KOPT-K1 (cell line): Measurements from ENCODE around the gene ADAM12.
"Not testable (repeated sequence)": the region's sequence is repeated elsewhere in the genome, so short reads cannot be mapped to it uniquely, and the experiment has no call there.

Experiments used
- H3K27ac ChIP-seq: fragments of 200-600 bp; sonication (generic); 2 replicates; pipeline ENCODE4 v1.5.1; 2016; ENCODE audit warnings: antibody characterized with exemption, mild to moderate bottlenecking, low read depth, low read length; ENCODE audit not compliant: poor library complexity, severe bottlenecking
- H3K36me3 ChIP-seq: fragments of 200-600 bp; sonication (generic); 2 replicates; pipeline ENCODE4 v1.5.1; 2017; ENCODE audit warnings: antibody characterized with exemption, mild to moderate bottlenecking, low read length, moderate library complexity; ENCODE audit not compliant: insufficient read depth
- H3K9me3 ChIP-seq: fragments of 200-600 bp; sonication (generic); 2 replicates; pipeline ENCODE4 v1.5.1; 2017; ENCODE audit warnings: antibody characterized with exemption, low read length, mild to moderate bottlenecking; ENCODE audit not compliant: insufficient read depth, poor library complexity, severe bottlenecking

The ADAM12 gene

DNA sequence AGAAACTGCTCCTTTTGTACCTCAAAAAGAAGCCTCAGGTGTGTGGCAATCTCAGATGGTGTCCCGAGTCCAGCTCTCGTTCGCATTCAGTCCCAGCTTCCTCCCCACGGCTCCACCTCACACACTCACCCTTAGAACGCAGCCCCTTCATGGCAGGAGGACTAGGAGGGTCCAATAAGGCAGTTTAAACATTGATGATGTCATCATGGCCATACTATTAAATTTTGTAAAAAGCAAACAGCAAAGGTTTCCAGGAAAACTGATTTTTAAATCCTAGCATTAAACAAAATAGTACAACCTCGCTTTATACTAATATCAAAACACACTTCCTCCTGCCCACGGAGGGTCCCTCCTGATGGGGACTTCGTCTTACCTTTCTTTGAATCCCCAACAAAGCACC, 133.0 kb downstream of the ADAM12 start:
- Histone ChIP-seq H3K36me3 (no peaks in the 10 kb centered on the region), H3K9me3 (peaks cover 7% of the 10 kb centered on the region), H3K27ac (no peak overlapping the region)

DNA sequence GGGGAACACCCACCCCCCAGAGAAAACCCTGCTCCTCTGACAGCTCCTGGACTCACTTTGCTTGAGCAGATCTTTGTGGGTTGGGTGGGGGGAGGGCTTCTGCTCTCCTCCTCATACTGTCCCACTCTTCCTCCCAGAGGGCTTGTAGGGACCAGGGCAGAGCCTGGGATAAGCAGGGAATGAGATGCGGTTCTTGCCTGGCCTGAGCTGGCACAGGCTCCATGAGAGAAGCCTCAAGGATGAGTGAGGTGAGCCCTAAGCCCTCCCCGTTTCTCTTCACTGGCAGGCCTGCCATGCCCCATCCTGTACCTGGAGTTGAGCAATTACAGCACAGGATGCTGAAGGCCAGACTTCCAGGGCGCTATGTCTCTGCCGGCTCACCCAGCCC, 134.7 kb downstream of the ADAM12 start:
- no peaks in the 10 kb centered on the region for H3K36me3 ChIP-seq
- H3K27ac ChIP-seq: no peak overlapping the region

DNA sequence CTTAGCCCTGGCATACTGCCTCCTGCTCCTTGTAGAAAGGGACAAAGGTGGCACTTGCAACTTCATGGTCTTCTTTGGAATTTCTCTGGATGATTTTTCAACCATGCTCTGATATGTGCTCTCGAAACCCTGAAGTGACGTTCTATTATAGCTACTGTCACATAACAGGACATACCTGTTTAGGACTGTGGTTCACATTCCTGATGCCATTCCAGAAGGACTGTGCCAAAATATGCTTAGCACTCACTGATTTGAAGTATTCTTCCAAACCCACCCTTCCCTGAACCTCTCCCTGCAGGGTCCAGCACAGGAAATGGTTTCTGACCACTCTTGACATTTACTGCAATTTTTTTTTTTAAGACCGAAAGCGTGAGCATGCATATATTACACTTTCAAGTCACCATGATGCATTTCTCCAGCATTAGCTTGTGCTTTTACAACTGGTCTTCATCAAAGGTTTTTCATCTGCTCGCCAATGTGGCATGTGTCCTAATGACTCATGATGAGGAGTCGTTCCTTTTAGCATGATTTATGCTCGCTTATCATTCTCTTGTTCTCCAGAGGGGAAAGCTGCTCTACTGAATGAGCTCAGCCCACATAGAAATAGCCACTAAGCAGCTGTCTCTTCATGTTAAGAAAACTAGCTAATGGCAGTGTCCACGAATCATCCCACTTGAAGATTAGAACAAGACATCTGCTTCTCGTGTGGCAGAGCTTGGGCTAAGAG, 135.2 kb downstream of the ADAM12 start:
- Histone ChIP-seq H3K27ac (no peak overlapping the region), H3K9me3 (peaks cover 7% of the 10 kb centered on the region), H3K36me3 (no peaks in the 10 kb centered on the region)

More for the DNA sequence above, 134.7 kb downstream of the ADAM12 start:
- H3K9me3 ChIP-seq: peaks cover 7% of the 10 kb centered on the region

DNA sequence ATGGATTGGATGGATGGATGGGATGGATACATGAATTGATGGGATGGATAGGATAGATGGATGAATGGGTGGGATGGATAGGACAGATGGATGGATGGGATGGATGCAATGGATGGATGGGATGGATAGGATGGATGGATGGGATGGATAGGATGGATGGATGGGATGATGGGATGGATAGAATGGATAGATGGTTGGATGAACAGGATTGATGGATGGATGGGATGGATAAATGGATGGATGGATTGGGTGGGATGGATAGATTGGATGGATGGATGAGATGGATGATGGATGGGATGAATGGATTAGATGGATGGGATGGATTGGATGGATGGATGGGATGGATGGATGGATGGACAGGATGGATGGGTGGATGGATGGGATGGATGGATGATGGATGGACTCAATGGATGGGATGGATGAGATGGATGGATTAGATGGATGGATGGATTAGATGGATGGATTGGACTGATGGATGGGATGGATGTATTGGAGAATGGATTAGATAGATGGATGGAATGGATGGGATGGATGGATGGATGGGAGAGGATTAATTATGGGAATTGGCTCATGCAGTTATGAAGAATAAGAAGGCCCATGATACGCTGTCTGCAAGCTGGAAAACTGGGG, 136.4 kb downstream of the ADAM12 start:
- Histone ChIP-seq H3K27ac (no peak overlapping the region), H3K36me3 (no peaks in the 10 kb centered on the region), H3K9me3 (peaks cover 7% of the 10 kb centered on the region)

DNA sequence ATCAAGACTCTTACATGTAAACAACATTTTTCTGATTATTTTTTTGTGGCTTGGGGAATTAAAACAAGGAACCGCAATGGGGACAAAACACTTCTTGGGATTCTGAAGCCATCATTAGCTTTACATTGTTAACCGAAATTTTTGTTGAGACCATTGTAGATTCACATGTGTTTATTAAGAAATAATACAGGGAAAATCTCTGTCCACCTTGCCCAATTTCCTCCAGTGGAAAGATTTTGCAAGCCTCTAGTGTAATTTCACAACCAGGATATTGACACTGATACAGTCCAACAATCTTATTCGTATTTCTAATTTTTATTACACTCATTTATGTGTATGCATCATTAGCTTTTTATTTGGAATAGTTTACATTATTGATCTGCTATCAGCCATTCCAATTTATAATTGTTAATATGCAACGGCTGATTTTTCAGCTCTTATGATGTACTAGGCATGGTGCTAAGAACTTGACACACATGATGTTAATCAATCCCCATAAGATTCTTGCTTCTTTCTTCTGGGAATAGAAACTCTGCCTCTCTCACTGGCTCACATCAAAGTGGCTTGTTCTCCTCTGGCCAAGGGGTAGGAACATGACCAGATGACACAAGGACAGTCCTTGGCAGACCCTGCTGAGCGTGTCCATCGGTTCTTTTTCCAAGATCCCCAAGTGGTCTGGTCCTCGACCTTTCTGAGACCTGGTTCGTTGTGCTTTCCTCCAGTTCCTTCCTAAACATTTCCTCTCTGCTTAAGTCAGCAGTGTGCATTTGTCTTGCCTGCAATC, 137.6 kb downstream of the ADAM12 start:
- H3K36me3 ChIP-seq: no peaks in the 10 kb centered on the region
- H3K9me3 ChIP-seq: peaks cover 7% of the 10 kb centered on the region
- no peak overlapping the region for H3K27ac ChIP-seq

DNA sequence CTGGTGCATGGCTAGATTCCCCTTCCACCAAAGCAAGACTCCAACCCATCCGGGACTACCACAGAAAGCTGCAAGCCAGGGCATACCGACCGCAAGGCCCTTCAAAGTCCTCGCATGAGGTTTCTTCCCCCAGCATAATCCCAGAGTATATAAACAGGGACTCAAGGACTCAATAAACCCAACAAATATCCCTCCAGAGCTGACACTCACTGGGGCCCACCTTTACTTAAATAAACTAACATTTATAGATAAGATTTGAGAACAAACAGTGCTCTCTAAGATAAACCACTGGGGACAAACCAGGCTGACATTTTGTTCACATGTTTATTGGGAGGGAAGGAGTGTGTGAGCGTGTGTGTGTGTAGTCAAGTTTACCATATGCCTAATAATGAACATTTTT, 138.2 kb downstream of the ADAM12 start:
- H3K9me3 ChIP-seq: peaks cover 7% of the 10 kb centered on the region
- no peaks in the 10 kb centered on the region for H3K36me3 ChIP-seq
- H3K27ac ChIP-seq: no peak overlapping the region

DNA sequence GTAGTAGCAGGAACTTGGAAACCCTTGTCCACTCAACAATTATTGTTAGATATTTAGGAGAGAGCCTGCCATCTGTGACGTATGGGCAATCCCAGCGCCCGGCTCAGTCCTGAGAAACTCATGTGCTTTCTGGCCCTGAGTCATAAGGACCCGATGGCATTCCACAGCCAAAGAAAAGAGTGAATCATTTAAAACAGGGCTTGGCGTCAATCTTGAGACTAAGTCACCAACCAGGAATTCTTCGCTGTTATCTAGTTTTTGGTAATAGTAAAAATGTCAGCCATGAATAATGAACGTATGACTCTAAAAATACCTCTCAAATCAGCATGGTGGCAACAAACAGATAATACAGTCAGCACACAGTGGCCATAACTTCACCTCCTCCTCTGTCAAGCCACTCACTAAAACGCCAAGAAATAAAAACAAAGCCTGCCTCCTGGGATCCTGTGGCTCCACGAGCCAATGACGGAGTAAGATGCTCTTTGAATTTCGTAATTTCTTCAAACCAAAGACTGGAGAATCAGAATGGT, 140.8 kb downstream of the ADAM12 start:
- H3K27ac ChIP-seq: no peak overlapping the region
- H3K36me3 ChIP-seq: no peaks in the 10 kb centered on the region
- peaks cover 7% of the 10 kb centered on the region for H3K9me3 ChIP-seq

DNA sequence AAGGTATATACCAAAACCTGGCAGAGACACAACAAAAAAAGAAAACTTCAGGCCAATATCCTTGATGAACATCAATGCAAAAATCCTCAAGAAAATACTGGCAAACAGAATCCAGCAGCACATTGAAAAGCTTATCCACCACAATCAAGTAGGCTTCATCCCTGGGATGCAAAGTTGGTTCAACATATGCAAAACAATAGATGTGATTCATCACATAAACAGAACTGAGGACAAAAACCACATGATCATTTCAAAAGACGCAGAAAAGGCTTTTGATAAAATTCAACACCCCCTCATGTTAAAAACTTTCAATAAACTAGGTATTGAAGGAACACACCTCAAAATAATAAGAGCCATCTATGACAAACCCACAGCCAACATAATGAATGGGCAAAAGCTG, 141.9 kb downstream of the ADAM12 start:
- not testable (repeated sequence) for H3K27ac ChIP-seq, H3K9me3 ChIP-seq, H3K36me3 ChIP-seq

DNA sequence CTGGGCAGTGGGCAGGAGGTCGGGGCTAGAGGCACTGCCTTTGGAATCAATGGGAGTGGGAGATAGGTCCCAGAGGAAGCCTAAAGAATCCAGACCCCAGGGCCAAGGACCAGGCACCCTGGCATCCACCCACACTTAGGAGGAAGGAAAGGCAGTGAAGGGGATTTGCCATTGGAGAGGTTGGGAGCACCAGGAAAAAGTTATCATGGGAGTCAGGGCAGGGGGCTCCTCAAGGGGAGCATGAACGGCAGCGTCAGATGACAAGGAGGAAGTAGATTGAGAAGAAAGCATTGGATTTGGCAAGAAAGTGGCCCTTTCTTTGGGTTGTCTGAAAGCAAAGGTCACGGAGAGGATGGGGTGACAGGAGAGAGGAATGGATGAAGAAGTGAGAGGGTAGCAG, 142.8 kb downstream of the ADAM12 start:
- Histone ChIP-seq H3K27ac (no peak overlapping the region), H3K36me3 (no peaks in the 10 kb centered on the region)

DNA sequence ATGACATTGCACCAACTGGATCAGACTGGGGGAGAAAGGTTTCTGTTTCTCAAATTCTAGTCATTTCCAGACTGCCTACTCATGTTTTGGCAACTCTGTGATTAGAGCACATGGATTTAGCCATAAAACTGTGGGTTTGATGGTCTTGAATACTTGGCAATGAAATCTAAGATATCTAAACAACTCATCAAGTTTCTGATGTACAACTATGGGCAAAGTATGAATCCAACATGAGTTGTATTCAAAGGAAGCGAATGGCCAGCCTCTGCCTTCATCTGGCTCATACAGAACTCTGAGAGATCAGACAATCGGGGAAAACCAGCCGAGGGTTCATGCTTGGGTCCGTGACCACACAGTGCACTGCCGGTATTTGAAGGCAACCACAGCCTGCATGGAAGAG, 144.3 kb downstream of the ADAM12 start:
- Histone ChIP-seq H3K36me3 (no peaks in the 10 kb centered on the region), H3K9me3 (no peaks in the 10 kb centered on the region), H3K27ac (no peak overlapping the region)

More for the DNA sequence above, 142.8 kb downstream of the ADAM12 start:
- no peaks in the 10 kb centered on the region for H3K9me3 ChIP-seq

DNA sequence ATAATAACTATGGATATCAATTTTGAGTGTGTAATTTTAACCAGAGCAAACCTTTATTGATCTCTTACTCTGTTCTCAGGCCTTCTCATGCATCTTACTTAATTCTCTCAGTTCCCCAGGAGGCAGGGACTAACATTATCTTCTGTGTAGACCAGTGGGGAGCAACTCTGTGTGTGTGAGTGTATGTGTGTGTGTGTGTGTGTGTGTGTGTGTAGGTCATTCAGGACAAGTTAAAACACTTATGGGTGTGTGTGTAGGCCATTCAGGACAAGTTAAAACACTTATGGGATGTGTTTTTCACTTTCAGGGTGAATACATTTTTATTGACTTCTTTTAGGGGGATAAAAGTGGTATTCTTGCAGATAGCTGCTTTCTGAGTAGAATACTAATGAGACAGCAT, 145.0 kb downstream of the ADAM12 start:
- Histone ChIP-seq H3K27ac (no peak overlapping the region), H3K9me3 (no peaks in the 10 kb centered on the region), H3K36me3 (no peaks in the 10 kb centered on the region)

DNA sequence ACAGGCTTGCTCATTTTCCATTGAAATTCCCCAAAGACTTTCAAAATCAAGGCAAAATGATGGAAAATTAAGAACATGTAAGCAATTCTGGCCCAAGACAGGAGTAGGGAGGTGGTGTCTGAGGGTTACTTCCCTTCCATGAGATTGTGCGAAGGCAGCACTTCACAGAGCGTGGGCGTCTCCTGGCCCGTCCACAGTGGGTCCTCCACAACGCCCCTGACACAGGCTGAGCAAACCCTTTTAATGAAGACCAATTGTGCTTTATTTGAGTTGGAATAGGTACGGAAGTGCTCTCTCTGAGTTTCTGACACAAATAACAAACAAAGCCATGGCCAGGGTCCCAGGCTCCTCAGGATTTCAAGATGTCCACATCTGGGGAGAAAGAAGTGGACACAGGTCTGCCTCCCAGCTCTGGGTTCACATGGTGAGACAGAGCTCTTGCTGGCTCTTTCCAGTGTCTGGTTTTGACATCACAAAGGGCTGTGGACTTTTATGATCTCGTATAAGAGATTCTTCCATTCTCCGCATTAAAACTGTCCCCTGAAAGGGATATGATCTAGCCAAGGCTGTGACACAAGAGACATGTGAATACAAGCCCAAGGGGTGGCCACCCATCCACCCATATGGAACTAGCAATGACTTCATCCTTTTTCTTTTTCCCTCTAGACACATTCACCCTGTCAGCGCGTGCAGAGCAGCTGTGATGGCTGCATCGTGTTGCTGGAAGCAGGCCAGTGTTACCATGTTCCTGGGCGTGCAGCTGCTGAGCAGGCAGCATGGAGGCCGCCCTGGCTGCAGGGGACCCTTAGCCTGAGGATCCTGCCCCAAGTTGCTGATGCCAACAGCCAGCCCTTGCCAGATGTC, 145.6 kb downstream of the ADAM12 start:
- H3K36me3 ChIP-seq: no peaks in the 10 kb centered on the region

DNA sequence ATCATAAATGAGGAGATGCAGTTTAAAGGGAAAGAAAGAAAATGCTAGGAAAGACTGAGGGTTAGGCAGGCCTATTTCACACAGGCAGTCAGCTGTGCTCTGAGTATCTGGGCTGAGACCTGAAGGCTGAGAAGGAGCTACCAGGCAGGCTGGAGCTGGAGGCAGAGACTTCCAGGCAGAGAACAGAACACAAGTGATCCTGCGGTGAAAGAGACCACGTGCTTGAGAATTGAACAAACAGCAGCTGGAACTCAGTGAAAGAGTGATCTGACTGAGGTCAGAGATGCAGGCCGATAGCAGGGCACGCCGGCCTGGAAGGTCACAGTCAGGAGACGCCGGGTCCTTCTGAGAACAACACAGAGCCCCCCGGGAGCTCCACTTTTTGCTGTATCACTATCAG, 147.8 kb downstream of the ADAM12 start:
- Histone ChIP-seq H3K27ac (no peak overlapping the region), H3K9me3 (peaks cover 11% of the 10 kb centered on the region), H3K36me3 (no peaks in the 10 kb centered on the region)

More for the DNA sequence above, 145.6 kb downstream of the ADAM12 start:
- Histone ChIP-seq H3K9me3 (no peaks in the 10 kb centered on the region), H3K27ac (no peak overlapping the region)

DNA sequence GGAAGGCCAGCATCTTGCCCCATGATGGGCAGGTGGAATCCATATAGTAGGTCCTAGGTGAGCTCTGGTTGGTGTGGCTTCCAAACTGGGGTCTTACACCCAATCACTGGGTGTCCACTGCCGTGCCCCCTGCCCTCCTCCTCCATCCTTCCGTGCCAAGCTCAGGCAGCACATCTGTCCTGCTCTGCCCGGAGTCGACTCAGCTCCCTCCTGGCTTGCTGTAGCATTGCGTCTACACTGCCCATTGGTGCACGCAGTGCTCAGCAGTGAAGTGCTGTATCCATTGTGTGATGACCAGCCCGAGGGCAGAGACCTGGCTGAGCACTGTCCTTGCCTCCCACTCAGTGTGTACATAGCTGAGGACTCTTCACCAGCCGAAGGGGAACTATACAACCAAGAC, 148.4 kb downstream of the ADAM12 start:
- Histone ChIP-seq H3K36me3 (no peaks in the 10 kb centered on the region), H3K27ac (no peak overlapping the region), H3K9me3 (peaks cover 14% of the 10 kb centered on the region)
